ENCODE measurements around the gene NOSTRIN.

DNA sequence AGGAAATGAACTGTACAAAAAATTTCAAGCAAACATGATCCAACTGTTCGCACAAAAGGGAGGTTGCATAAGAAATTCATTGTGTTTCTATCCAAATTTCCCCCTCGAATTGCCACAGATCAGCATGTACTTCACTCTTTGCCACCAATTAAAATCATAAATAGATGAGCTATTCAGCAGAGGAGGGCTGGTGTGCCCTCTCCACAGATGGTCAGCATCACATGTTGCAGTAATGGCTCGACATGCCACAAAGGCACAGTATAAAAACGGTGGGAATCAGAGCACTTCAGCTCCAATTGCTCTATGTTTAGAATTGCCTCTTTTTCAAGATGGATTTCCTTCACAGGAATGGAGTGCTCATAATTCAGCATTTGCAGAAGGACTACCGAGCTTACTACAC, 98.6 kb downstream of the NOSTRIN start, which contains the start of gene G6PC2:
- no peak for TF ChIP-seq POLR2A (IDR thresholded peaks at IDR 0.05; ENCODE audit: borderline replicate concordance, extremely low read depth, insufficient read depth, insufficient read length)
- TF ChIP-seq, protein P1, sequence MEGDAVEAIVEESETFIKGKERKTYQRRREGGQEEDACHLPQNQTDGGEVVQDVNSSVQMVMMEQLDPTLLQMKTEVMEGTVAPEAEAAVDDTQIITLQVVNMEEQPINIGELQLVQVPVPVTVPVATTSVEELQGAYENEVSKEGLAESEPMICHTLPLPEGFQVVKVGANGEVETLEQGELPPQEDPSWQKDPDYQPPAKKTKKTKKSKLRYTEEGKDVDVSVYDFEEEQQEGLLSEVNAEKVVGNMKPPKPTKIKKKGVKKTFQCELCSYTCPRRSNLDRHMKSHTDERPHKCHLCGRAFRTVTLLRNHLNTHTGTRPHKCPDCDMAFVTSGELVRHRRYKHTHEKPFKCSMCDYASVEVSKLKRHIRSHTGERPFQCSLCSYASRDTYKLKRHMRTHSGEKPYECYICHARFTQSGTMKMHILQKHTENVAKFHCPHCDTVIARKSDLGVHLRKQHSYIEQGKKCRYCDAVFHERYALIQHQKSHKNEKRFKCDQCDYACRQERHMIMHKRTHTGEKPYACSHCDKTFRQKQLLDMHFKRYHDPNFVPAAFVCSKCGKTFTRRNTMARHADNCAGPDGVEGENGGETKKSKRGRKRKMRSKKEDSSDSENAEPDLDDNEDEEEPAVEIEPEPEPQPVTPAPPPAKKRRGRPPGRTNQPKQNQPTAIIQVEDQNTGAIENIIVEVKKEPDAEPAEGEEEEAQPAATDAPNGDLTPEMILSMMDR (IDR thresholded peaks at IDR 0.05 in 2 of 3, conservative IDR thresholded peaks at IDR 0.05 in 1 of 3; ENCODE audit: borderline replicate concordance in 1 of 3, insufficient read depth in 1 of 3, low read depth in 2 of 3, low read length in 2 of 3): no peak
- no peak for TF ChIP-seq EGR1 (IDR thresholded peaks at IDR 0.05; ENCODE audit: low read depth)
- no peak for TF ChIP-seq ZFX (IDR thresholded peaks at IDR 0.05)
- TF ChIP-seq POLR2AphosphoS5 (IDR thresholded peaks at IDR 0.05; ENCODE audit: low read depth, low read length): no peak
- TF ChIP-seq, protein P2, sequence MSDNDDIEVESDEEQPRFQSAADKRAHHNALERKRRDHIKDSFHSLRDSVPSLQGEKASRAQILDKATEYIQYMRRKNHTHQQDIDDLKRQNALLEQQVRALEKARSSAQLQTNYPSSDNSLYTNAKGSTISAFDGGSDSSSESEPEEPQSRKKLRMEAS (IDR thresholded peaks at IDR 0.05): no peak
- no peak for TF ChIP-seq SP1 (IDR thresholded peaks at IDR 0.05; ENCODE audit: low read depth)
- no peak for TF ChIP-seq SRF (IDR thresholded peaks at IDR 0.05; ENCODE audit: low read depth)
- no peak for TF ChIP-seq EZH2 (IDR thresholded peaks at IDR 0.05)
- no peak for TF ChIP-seq JUND (IDR thresholded peaks at IDR 0.05)
- no peak for TF ChIP-seq TCF7L2 (IDR thresholded peaks at IDR 0.05; ENCODE audit: borderline replicate concordance, extremely low read depth, insufficient read depth, insufficient read length)
- TF ChIP-seq, protein P3, sequence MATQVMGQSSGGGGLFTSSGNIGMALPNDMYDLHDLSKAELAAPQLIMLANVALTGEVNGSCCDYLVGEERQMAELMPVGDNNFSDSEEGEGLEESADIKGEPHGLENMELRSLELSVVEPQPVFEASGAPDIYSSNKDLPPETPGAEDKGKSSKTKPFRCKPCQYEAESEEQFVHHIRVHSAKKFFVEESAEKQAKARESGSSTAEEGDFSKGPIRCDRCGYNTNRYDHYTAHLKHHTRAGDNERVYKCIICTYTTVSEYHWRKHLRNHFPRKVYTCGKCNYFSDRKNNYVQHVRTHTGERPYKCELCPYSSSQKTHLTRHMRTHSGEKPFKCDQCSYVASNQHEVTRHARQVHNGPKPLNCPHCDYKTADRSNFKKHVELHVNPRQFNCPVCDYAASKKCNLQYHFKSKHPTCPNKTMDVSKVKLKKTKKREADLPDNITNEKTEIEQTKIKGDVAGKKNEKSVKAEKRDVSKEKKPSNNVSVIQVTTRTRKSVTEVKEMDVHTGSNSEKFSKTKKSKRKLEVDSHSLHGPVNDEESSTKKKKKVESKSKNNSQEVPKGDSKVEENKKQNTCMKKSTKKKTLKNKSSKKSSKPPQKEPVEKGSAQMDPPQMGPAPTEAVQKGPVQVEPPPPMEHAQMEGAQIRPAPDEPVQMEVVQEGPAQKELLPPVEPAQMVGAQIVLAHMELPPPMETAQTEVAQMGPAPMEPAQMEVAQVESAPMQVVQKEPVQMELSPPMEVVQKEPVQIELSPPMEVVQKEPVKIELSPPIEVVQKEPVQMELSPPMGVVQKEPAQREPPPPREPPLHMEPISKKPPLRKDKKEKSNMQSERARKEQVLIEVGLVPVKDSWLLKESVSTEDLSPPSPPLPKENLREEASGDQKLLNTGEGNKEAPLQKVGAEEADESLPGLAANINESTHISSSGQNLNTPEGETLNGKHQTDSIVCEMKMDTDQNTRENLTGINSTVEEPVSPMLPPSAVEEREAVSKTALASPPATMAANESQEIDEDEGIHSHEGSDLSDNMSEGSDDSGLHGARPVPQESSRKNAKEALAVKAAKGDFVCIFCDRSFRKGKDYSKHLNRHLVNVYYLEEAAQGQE (IDR thresholded peaks at IDR 0.05; ENCODE audit: low read depth): no peak

Data from HCT116 (cell line).